ENCODE measurements around the gene NLRP12.
A peak's percentile ranks its signal among the peaks of the same experiment; 100 is the strongest.
"Not testable (repeated sequence)": the region's sequence is repeated elsewhere in the genome, so short reads cannot be mapped to it uniquely, and the experiment has no call there.

Gene NLRP12

DNA sequence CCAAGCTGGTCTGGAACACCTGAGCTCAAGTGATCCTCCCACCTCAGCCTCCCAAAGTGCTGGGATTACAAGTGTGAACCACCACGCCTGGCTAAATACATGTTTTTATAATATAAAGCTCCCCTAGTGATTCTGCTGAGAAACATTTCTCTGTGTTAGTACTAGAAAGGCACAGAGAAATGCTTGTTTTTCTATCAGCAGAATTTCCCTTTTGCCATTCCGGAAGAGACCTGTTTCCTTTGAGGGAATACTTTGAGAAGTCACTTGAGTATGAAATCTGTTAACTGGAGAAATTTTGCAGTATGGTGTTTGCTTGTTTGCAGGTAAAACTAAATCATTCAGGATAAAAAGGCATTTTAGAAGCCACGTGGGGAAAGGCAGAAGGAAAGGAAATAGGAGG, 4.4 kb upstream of the NLRP12 start:
- no peak for DNase-seq

DNA sequence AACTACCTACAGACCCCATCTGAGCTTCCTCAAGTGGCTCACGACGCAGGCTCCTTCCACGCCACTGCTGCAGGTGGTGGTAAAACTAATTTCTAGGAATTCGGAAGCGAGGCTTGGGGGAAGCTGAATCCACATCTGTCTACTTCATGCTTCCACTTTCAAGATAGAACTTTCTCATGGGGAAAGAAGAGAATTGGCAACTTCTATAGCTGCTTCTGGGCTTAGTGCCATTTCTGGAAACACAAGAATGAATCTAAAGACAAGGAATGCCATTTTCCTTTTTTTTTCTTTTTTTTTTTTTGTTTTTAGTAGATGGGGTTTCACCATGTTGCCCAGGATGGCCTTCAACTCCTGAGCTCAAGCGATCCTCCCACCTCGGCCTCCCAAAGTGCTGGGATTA, 2.8 kb upstream of the NLRP12 start:
- DNase-seq, result no peak

DNA sequence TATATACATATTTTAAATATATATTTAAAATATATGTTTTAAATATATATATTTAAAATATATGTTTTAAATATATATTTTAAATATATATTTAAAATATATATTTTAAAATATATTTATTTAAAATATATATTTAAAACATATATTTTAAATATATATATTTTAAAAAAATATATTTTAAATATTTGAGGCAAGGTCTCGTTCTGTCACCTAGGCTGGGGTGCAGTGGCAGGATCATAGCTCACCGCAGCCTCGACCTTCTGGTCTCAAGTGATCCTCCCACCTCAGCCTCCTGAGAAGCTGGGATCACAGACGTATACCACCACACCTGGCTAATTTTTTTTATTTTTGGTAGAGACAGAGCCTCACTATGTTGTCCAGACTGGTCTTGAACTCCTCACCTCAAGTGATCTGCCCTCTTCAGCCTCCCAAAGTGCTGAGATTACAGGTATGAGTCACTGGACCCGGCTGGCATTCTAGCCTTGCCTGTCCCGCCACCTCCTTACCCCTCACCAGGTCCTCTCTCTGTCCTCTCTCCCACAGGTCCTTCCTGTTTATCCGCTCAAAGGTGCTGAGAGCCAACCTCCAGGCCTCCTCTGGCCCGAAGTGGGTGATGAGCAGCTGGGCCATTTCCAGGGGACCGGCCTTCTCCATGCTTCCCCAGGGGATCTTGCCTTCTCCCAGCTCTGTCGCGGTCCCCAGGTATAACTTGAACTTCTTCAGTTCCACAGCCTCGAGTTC, 564 bp downstream of the NLRP12 start:
- DNase-seq, result no peak

DNA sequence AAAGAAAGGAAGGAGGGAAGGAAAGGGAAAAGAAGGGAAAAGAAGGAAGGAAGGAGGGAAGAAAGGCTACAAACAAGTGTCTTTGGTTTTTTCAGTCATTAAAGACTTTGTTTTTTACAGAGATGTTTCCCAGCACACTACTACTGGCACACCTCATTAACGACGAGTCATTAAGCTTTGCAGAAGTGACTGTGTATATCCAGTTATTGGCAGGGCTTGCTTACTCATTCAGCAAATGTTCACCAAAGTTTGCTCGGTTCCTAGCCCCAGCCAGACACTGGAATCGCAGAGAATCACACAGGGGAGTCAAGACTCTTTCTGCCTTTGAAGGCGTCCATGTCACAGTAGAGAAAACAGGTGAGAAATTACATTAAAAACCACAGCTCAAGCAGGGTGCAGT, 4.3 kb downstream of the NLRP12 start:
- no peak for DNase-seq

DNA sequence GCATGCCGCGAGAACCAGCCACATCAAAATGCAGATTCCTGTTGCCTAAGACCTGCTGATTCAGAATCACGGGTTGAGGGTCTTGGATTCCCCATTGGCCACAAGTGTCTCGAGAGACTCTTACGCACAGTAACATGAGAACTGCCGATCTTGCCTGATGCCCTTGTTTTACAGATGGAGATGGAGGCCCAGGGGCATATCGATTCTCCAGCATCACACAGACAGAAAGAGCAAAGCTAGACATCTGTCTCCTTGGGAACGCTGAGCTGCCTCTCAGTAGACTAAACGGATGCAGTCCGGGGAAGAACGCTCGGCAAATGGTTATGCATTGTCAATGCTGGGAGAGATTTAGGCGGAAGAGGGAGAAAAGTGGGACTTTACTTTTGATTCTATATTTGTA, 5.4 kb downstream of the NLRP12 start:
- no peak for DNase-seq

DNA sequence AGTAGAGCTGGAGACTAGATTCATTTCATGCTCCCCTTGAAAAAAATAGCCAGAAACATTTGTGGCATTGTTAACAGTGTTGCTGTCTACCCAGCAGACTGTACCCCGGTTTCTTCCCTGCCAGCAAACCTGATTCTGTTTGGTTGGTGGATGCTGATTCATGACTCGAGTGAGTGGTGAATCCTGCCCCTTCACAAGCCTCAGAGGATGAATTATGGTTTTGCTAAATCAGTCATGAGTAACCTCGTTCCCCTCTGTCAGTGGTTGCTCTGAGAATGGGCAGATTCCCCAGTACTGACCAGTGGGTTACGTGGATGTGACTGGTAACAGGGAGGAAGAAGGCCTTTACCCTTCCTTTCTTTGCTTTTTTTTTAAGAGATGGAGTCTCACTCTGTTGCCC, 10.1 kb downstream of the NLRP12 start:
- no peak for DNase-seq

DNA sequence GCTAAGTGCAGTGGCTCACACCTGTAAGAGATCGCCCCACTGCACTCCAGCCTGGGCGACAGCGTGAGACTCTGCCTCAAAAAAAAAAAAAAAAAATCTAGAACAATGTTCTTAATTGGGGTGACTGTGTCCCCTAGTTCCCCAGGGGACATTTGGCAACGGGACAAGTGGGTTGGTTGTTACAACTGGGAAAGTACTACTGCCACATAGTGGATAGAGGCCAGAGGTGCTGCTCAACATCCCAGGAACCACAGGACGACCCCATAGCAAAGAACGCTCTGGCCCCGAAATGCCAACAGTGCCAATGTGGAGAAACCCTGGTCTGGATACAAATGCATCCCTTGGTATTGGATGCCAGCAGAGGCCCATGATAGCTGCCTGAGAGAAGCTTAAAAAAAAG, 11.8 kb downstream of the NLRP12 start:
- no peak for DNase-seq

DNA sequence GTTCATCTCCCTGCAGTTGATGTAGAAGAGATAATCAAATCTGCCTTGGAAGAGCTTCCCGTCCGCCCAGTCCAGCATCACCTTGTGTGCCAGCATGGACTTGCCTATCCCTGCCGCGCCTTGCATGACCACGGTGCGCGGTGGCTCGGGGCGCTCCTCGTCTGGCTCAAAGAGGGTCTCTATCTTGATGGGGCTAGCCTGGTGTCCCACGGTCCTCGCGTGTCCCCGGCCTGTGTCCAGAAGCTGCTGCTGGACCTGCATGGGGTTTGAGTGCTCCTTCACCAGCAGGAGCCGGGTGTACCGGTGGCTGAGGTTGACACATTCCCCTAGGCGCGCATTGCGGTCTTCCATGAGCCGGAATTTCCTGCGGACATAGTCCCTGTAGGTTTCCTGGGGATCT, 13.2 kb downstream of the NLRP12 start:
- DNase-seq, result no peak

DNA sequence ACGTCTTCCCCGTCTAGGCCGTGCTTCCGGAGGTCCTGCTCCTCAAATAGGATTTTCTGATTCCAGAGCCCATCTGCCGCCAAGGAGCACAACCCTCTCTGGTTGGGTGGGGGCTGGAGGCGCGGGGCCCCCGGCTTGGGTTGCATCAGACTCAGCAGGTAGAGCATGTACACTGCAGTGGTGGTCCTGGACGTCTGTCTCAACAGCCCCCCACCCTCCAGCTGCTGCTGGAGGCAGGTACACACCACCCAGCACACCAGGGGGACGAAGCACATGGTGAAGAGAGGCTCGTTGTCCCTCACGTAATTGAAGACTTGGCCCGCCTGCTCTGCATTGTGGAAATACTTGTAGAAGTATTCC, 13.9 kb downstream of the NLRP12 start:
- DNase-seq, result no peak

DNA sequence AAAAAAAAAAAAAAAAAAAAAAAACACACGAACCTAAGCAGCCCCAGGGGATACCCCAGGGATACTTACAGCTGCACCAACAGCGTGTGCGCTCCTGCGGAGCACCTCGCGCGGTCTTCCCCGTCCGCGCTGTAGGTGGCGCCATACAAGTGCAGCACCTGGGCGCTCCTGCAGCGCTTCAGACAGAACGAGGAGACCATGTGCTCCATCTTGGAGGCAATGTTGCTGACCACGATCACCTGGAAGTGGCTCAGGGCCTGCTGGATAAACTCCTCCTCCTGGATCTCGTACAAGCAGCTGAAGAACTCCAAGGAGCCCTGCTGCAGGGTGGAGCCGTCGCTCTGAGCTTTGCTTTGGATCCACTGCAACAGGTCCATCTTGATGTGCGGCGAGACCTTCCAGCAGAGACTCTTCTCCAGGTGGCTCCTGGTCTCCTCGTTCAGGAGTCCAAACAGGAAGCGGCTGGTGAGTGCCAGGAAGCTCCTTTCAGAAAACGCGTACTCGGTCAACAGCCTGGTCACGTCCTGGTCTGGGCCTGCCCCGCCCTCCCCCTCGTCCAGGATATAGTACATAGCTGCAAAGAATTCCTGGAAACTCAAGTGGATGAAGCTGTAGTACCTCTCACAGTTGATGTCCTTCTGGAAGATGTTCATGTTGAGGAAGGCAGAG, 14.5 kb downstream of the NLRP12 start:
- DNase-seq, result no peak

DNA sequence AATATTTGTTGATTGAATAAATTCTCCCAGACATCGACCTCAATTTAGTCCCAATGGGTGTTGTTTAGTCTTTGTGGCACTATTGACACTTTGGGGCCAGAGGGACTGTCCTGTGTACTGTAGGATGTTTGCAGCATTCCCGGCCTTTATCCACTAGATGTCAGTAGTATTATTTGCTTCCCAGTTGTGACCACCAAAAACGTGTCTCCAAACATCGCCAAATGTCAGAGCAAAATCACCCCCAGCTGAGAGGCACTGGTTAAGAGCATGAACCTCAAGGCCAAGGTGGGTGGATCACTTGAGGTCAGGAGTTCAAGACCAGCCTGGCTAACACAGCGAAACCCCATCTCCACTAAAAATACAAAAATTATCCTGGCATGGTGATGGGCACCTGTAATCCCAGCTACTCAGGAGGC, 15.4 kb downstream of the NLRP12 start:
- DNase-seq, result no peak

DNA sequence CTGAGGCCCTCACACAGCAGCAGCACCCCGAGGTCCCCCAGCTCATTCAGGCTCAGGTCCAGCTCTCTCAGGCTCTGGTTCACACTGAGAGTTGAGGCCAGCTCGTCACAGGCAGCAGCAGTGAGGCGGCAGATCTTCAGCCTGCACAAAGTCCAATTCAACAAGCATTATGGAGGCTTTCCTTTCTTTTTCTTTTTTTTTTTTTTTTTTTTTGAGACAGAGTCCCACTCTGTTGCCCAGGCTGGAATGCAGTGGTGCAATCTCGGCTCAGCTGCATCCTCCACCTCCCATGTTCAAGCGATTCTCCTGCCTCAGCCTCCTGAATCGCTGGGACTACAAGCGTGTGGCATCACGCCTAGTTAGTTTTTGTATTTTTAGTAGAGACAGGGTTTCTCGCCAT, 22.9 kb downstream of the NLRP12 start:
- no peak for DNase-seq

DNA sequence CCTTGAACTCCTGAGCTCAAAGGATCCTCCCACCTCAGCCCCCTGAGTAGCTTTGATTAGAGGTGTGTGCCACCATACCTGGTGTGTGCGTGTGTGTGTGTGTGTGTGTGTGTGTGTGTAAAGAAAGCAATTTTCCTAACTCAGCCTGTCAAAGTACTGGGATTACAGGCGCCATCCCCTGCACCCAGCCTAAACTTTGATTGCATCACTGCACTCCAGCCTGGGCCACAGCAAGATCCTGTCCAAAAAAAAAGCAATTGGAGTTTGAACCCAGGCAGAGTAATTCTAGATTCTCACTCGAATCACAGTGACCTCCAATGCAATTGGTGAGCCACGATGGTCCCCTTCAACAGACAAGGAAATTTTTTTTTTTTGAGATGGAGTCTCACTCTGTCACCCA, 29.1 kb downstream of the NLRP12 start:
- DNase-seq, result no peak

DNA sequence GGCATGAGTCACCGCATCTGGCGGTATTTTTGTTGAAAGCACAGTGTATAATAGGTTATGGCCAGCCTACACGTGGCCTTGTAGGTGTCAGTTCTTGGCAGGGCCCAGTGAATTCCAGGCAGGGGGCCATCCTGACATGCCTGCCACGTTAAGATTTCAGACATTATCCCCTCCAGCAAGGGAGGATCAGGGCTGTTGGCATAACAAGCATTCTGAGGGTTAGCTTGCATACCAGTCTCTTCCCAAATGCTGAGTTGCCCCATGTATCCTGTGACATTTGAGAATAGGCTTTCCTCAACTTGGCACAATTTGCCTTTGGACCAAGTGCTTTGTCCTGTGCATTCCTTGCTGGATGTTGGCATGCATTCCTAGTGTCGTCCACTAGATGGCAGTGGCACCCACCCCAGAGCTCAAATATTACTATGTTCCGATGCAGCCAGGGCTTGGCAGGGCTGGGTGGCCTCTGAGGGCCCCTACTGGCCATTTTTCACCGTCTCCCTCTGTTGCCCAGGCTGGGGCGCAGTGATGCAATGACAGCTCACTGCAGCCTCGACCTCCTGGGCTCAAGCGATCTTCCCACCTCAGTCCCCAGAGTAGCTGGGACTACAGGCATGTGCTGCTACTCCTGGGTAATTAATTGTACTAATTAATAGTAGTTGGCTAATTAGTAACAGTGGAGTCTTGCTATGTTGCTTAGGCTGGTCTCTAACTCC, 31.2 kb downstream of the NLRP12 start:
- peak; percentile 78 to 79 for DNase-seq

DNA sequence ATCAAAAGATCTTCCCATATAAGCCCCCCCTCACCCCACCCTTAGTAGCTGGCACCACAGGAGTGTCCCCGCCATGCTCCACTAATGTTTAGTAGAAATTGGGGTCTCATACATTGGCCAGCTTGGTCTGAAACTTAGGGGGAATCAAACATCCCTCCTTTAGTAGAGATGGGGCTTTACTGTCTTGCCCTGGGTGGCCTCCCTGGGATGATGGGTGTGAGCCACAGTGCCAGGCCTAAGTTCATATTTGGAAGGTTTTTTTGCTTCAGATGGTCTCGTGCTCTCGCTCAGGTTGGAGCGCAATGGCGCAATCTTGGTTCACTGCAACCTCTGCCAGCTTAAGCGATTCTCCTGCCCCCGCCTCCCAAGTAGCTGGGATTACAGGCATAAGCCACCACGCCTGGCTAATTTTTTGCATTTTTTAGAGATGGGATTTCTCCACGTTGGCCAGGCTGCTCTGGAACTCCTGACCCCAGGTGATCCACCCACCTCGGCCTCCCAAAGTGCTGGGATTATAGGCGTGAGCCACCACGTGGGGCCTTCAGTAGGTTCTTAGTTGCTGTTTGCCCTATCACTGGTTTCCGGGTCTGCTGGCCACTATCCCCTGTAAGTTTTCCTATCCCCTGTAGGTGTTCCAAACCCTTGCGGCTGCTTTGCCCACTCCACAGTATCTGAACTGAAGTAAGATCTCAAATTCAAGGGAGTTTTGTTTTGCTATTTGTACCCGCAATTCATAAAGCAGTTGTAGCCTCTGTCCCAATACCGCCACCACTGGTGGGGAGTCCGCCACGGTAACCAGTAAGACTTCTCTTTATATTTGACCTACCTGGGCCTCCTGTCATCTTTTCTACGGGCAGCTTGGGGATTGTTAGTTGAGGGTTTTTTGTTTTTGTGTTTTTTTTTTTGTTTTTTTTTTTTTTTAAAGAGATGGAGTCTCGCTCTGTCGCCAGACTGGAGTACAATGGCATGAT, 34.1 kb downstream of the NLRP12 start:
- no peak for DNase-seq

DNA sequence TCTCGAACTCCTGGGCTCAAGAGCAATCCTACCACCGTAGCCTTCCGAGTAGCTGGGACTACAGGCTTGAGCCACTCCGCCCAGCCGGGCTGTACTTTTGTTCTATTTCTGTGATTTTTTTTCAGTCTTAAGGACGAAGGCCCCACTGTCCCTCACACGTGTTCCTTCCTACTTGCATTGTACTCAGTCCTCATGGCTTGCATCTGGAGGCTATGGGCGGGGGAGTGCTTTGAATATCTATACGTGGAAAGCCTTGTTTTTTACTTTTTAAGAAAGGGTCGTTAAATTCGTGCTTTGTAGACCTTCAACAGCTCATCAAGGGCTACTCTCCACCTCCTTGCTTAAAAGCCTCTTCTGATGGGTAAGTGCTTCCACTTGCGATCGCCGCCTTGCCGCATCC, 36.8 kb downstream of the NLRP12 start:
- no peak for DNase-seq

DNA sequence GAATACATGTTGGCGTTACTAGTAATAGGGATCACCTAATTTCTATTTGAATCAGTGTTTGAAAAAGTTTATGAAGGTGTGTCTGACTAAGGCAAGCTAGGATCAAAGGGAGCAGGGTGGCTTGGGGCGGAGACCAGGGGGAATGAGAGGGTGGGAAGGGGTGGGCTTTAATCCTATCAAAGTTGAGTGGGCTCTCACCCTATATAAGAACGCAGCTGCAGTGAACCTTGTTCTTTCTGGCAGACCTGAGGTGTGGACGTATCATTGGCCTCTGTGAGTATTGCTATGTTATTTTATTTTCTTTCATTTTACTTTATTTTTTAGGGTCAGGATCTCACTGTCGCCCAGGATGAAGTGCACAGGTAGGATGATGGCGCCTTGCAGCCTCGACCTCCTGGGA, 37.4 kb downstream of the NLRP12 start:
- DNase-seq, result no peak

DNA sequence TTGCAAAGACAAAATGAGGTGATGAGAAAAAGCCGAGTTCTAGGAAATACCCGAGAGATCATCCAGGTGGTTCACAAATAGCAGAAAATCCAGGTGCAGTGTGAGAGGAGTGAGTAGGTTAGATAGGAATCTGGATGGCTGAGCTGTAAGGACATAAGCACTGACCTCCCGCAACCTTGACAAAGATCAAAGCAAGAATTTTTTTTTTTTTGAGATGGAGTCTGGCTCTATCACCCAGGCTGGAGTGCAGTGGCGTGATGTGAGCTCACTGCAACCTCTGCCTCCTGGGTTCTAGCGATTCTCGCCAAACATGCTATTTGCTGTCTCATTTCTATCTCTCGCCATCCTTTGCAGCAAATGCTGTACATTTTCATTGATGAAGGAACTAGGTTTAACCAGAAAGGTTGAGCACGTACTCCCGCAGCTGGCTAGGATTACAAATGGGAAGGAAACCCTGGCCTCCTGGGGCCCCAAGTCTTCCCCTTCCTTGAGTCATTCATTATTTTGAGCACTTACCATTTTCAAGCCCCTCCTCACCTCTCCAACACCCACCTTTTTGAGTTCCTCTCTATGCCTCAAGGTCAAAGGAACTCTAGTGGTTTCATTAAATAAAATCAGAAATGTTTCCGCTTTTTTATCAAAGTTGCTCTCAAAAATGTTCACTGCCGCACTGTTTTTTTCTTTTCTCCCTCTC, 38.8 kb downstream of the NLRP12 start:
- no peak for DNase-seq

DNA sequence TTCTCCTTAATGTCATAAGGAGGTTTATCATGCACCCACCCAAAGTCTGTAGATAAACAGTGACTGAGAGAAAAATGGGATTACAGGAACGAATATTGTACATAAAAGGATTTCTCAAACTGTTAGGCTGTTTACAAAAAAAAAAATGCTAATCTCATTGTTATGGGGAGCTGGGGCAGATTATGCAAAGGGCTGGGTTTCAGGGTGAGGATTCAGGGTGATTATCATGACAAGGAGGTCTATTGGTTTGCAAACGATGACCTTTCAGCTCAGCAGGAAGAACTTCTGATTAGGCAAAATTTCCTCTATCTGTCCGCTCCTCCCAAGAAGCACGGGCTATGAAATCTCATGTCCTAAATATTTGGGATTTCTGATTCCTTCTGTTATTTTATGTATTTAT, 41.4 kb downstream of the NLRP12 start:
- no peak for DNase-seq

DNA sequence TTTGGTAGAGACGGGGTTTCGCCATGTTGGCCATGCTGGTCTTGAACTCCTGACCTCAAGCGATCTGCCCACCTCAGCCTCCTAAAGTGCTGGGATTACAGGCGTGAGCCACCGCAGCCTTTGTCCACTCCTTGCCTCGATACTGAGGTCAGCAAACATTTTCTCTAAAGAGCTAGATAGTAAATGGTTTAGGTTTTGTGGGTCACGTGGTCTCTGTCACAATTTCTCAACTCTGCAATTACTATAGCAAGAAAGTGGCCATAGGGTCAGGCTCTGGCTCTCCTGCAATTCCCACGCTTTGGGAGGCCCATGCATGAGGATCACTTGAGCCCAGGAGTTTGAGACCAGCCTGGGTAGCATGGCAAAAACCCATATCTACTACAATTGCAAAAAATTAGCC, 42.8 kb downstream of the NLRP12 start:
- DNase-seq, result not testable (repeated sequence)

DNA sequence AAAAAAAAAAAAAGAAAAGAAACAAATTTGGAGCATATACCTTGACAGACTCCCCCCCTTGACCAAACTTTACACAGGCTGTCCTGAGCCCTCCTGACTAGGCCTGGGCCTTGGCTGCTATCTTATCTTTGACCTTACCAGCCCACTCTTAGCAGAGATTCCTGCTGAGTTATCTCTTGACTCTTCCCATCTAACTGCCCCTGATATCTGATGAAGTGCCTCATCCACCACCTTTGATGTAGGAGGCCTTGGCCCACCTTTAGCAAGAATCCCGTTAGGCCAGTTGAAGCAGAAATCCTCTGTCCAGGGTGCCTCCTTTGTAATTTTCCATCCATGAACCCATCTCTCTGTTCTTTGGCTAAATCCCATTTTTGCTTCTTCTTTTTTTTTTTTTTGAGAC, 43.6 kb downstream of the NLRP12 start:
- no peak for DNase-seq

DNA sequence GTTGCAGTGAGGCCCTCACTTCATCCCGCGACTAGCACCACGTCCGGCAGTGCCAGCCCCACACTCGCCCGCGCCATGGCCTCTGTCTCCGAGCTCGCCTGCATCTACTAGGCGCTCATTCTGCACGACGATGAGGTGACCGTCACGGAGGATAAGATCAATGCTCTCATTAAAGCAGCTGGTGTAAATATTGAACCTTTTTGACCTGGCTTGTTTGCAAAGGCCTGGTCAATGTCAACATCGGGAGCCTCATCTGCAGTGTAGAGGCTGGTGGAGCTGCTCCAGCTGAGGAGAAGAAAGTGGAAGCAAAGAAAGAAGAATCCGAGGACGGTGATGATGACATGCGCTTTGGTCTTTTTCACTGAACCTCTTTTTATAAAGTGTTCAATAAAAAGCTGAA, 48.6 kb downstream of the NLRP12 start:
- no peak for DNase-seq
